Thyroid gland (tissue), 4 donors: ENCODE results near the gene GPR149. TPM values are rescaled to one million over a fixed set of nuclear protein-coding genes. Genes with fewer than 3 reads are reported as not detected.

Experiments
- DNase-seq, 2 donors: peaks; one replicate each; pipeline ENCODE4 v3.0.0-alpha.2; 2019
- H3K27ac ChIP-seq, 3 donors: fragments of 200-600 bp; sonication (generic); 1 replicate in 2 of 3; 2 replicates in 1 of 3; pipeline ENCODE4 v1.5.1; 2016 to 2019; ENCODE audit warnings: mild to moderate bottlenecking in 1 of 3, moderate library complexity in 1 of 3
- H3K27me3 ChIP-seq: fragments of 200-600 bp; sonication (generic); one replicate; pipeline ENCODE4 v1.5.1; 2019
- H3K36me3 ChIP-seq, 2 donors: fragments of 200-600 bp; sonication (generic); one replicate each; pipeline ENCODE4 v1.5.1; 2016 to 2019
- H3K4me1 ChIP-seq, 2 donors: fragments of 200-600 bp; sonication (generic); one replicate each; pipeline ENCODE4 v1.5.1; 2017 to 2019
- H3K4me3 ChIP-seq, 3 donors: fragments of 200-600 bp; sonication (generic); replicated peaks in 1 of 3; 1 replicate in 2 of 3; 2 replicates in 1 of 3; pipeline ENCODE4 v1.5.1; 2016; ENCODE audit warnings: mild to moderate bottlenecking in 1 of 3
- H3K9me3 ChIP-seq: fragments of 200-600 bp; sonication (generic); one replicate; pipeline ENCODE4 v1.5.1; 2017
- CTCF ChIP-seq, 6 experiments: fragments of 200-600 bp in 3 of 6; fragments of 450-650 bp in 3 of 6; sonication (generic) in 3 of 6; IDR thresholded peaks; one replicate each; pipeline ENCODE4 v1.5.1; 2016 to 2019; ENCODE audit warnings: antibody characterized with exemption in 6 of 6, mild to moderate bottlenecking in 2 of 6, inconsistent platforms in 1 of 6, moderate library complexity in 1 of 6
- POLR2A ChIP-seq, 2 donors: fragments of 450-650 bp; IDR thresholded peaks; one replicate each; pipeline ENCODE4 v1.6.1; 2017; ENCODE audit warnings: antibody characterized with exemption in 2 of 2, mild to moderate bottlenecking in 2 of 2, moderate library complexity in 1 of 2
- WGBS, 2 donors: methylation state at CpG; one replicate each; pipeline ENCODE4 v1.1.5; 2017; 5-methylcytosine and 5-hydroxymethylcytosine counted together
- intact Hi-C: fragments of 100-400 bp; cut with DNase I; formaldehyde crosslinking; loops from one replicate; pipeline ENCODE4 v1.15.1; 2023
- total RNA-seq, 4 donors: library from RNA; depleted of rRNA; stranded (reverse); fragments of >200 nt; gene quantifications; one replicate each; pipeline ENCODE4 v1.2.3, GENCODE V29; 2016

GPR149 gene
- total RNA-seq, 4 donors from 2014 or later: 0.11 TPM; not detected in 3

GRCh38 chr3:154327871-154328270, 102.1 kb downstream of the GPR149 start:
- no peak for DNase-seq
- no peak overlapping the region for H3K4me3 ChIP-seq
- peaks cover 6 to 9% of the 10 kb centered on the region in 2 donors for H3K4me1 ChIP-seq
- no peaks in the 10 kb centered on the region for H3K9me3 ChIP-seq
- H3K36me3 ChIP-seq: no peaks in the 10 kb centered on the region
- TF ChIP-seq POLR2A (IDR thresholded peaks at IDR 0.05) (no peak), CTCF (IDR thresholded peaks at IDR 0.05) (no peak)
- no peaks in the 10 kb centered on the region for H3K27me3 ChIP-seq
- intact Hi-C loops: no loop called here
- H3K27ac ChIP-seq: no peak overlapping the region

GRCh38 chr3:154324919-154325318, 105.1 kb downstream of the GPR149 start:
- H3K4me1 ChIP-seq: peaks cover 25 to 29% of the 10 kb centered on the region in 2 donors
- H3K36me3 ChIP-seq: no peaks in the 10 kb centered on the region
- H3K4me3 ChIP-seq: peak overlapping the region; percentile 21 to 74 (median 73)
- intact Hi-C loops: no loop called here
- TF ChIP-seq CTCF (IDR thresholded peaks at IDR 0.05): no peak
- TF ChIP-seq POLR2A (IDR thresholded peaks at IDR 0.05): no peak
- H3K27me3 ChIP-seq: no peaks in the 10 kb centered on the region
- H3K27ac ChIP-seq: peak overlapping the region; percentile 59 to 93 (median 82)
- no peaks in the 10 kb centered on the region for H3K9me3 ChIP-seq
- WGBS, 2 donors: 78 to 84% methylated on average over 3 of the region's 3 CpGs
- DNase-seq: no peak

- Histone ChIP-seq H3K27me3 (no peaks in the 10 kb centered on the region), H3K27ac (peak within 1 kb of the TSS; percentile 59 to 93 (median 82)), H3K36me3 (no peaks in the 10 kb centered on the region), H3K9me3 (no peaks in the 10 kb centered on the region), H3K4me1 (peaks cover 25 to 29% of the 10 kb centered on the region in 2 donors), H3K4me3 (peak within 1 kb of the TSS; percentile 21 to 74 (median 73))
- TF ChIP-seq CTCF (IDR thresholded peaks at IDR 0.05): peak in 2 of 6 experiments; percentile 5 to 24
- peak; percentile 10 to 77 for TF ChIP-seq POLR2A (IDR thresholded peaks at IDR 0.05)
- WGBS, 2 donors: 0 to 1% methylated on average over 38 to 45 of the region's 45 CpGs
- peak; percentile 87 for DNase-seq
- intact Hi-C loops: no loop called here
These were observed 105.9 kb downstream of the GPR149 start, which contains the start of gene DHX36 for GRCh38 chr3:154323891-154324738. TSS of gene DHX36 (minus strand) at chr3:154324487. CDS start at chr3:154324416, 71 bp downstream.

- Histone ChIP-seq H3K4me3 (no peak overlapping the region), H3K9me3 (no peaks in the 10 kb centered on the region), H3K27me3 (no peaks in the 10 kb centered on the region), H3K4me1 (peaks cover 24 to 25% of the 10 kb centered on the region in 2 donors), H3K36me3 (peaks cover 0 to 8% of the 10 kb centered on the region in 2 donors), H3K27ac (no peak overlapping the region)
- intact Hi-C loops: no loop called here
- 87 to 89% methylated on average over 5 of the region's 5 CpGs for WGBS, 2 donors
- no peak for DNase-seq
- no peak for TF ChIP-seq POLR2A (IDR thresholded peaks at IDR 0.05)
These were observed 112.8 kb downstream of the GPR149 start for GRCh38 chr3:154316974-154317767.

GRCh38 chr3:154314152-154314551, 115.8 kb downstream of the GPR149 start:
- DNase-seq: no peak
- Histone ChIP-seq H3K36me3 (peaks cover 0 to 8% of the 10 kb centered on the region in 2 donors), H3K4me3 (no peak overlapping the region), H3K9me3 (no peaks in the 10 kb centered on the region), H3K27ac (peak overlapping the region in 1 of 3 donors; percentile 44), H3K4me1 (peaks cover 11 to 13% of the 10 kb centered on the region in 2 donors), H3K27me3 (no peaks in the 10 kb centered on the region)
- TF ChIP-seq CTCF (IDR thresholded peaks at IDR 0.05): no peak
- TF ChIP-seq POLR2A (IDR thresholded peaks at IDR 0.05): no peak
- 93 to 100% methylated on average over 1 of the region's 1 CpG for WGBS, 2 donors
- intact Hi-C loops: no loop called here
